Stimulated activated CD8-positive, alpha-beta memory T cell treated with anti-CD3 and anti-CD28 coated beads, Interleukin-4, amount 100 ng/mL, for 1 hour (primary cell): ENCODE measurements around the gene RAX2.

Experiments used
- DNase-seq, 2 donors: peaks; one replicate each; pipeline ENCODE4 v3.0.0-alpha.2; 2020; ENCODE audit warnings: low read depth in 2 of 2, low spot score in 1 of 2

Gene RAX2

DNA sequence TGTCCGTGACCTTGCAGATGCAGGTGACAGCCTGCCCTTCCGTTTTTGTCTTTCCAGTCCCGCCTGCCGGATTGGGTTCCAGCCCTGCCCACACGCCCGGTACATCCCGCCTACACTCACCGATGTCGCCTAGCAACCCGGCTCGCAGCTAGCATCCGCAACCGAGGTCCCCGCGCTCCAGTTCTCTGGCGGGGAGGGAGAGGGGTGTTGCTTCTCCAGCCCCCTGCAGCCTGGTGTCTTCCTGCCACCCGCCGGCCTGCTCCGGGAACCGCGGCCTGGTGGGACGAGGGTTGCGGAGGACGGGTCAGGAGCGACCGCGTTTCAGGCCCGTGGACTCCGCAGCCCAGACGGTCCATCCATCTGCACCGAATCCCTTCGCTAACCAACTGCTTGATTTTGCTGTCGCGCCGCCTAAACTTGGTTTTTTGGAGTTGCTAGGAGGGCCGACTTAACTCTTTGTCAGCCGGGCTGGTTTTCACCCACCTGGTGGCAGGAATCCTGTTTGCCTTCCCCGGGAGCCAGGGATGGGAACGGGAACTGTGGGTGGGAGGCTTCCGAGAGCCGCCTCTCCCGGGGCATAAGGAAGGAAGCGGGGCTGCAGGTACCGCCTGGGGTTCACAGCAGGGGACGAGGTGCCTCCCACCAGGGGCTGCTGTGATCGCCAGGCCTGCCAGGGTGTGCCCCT is 29.5 kb upstream of the RAX2 start:
- DNase-seq, result no peak

DNA sequence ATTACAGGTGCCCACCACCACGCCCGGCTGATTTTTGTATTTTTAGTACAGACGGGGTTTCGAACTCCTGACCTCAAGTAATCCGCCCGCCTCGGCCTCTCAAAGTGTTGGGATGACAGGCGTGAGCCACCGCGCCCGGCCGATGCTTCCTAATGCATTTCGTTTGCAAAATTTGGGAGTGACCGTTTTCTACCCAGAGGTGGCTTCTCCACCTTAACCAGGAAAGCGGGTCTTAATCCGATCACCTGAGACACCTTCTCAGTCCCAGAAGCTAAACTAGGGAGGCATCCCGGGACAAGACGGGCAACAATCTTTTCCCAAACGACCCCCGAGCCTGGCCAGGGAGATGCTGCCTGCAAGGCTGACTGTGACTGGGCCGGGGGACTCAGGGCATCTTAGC is 29.0 kb upstream of the RAX2 start:
- no peak for DNase-seq

DNA sequence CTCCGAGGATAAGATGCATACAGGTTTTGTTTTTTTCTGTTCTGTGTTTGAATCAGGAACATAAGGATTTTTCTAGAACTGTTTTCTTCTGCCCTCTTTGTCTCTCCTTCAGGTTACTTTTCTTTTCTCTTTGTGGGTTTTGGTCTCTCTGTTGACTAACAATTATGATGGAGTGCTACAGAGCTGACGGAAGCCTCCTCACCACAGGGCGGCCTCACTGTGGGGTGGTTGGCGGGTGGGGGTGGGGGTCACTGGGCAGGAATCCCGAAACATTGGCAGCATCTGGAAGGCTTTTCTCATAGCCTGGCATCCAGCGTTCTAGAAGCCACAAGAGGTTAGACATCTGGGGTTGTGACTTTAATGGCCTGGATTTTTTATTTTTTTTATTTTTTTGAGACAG is 26.1 kb upstream of the RAX2 start:
- no peak for DNase-seq

DNA sequence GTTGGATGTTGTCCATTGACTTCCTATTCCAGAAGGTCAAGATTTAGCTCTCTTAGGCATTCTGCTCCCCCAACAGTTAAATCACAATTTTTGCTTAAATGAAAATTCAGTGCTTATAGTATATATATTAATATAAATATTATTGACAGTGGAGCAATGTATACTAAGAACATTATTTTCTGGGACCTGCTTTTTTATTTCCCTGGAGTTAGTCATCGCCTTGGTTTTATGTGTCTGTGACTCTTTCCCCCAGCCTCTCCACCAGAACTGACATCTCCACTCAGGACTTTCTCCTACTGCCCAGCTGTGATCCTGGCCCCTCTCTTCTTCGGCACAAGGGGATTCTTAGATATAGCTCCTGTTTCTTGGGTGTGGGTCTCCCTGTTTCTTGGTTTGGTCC is 24.3 kb upstream of the RAX2 start:
- DNase-seq, result no peak

DNA sequence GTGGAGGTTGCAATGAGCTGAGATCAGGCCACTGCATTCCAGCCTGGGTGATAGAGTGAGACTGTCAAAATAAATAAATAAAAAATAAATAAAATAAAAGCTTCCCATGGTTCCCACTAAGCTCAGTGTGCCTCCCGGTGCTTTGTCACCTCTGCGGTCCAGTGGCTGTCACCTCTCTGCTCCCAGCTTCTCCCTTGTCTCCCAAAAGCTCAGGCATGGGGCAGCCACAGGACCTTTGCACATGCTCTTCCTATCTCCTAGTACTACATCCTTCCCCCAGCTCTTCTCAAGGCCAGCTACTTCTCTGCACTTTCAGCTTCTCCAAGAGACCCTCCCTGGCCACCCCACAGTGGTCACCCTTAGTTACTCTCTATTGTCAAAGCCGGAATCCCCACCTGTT is 21.8 kb upstream of the RAX2 start:
- DNase-seq, result no peak

DNA sequence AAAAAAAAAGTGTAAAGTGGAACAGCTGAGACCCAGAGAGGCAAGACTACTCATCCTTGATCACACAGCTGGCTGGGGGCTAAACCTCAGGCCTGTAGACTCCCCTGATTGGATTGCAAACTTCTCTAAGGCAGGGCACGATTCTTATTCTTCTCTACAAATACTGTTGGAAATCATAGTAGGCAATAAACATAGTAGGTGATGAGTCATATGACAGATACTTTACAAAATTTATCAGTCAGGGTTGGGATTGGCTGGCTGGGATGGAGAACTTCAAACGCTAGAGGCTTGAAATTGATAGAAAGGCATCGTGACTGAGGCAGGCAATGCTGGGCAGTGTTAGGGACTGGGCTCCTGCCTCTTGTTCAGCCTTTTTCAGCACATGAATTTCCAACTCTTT is 20.1 kb upstream of the RAX2 start:
- no peak for DNase-seq

DNA sequence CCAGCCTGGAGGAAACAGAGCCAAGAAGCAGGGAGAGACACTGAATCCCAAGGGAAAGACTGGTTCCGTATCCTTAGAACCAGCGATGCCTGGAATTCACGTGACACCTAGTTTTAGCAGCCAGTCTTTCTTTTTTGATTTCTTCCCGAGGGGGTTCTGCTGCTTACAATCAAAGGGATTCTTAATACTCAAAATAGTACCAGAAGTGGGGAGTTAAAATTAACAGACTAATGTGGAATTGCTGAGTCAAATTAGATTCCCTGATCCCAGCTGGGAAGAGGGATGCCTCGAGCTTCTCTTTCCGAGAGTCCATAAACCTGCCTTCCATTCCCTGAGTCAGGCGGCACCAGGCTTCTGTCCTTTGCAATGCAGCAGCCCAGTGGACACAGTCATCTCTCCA is 18.9 kb upstream of the RAX2 start:
- no peak for DNase-seq

DNA sequence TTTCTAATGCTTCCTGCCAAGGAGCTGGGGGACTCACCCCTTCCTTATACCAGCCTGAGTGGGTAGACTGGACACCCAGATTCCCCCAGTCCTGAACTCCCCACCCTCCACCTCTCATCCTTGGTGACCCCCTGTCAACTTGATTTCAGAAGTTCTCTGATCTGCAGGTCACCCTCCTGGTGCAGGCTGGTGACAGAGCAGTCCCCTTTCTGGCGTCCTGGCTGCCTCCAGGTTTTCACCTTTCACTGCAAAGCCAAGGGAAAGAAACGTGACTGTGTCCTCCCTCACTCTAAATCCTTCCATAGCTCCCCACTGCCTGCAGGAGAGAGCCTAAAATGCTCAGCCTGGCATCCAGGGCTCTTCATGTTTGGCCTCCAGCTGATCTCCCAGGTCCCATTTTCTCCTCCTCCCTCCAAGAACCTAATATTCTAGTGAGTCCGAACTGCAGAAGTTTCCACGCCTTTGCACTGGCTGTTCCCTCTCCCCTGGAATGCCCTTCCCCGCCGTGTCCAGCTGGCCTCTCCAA is 18.2 kb upstream of the RAX2 start:
- no peak for DNase-seq

DNA sequence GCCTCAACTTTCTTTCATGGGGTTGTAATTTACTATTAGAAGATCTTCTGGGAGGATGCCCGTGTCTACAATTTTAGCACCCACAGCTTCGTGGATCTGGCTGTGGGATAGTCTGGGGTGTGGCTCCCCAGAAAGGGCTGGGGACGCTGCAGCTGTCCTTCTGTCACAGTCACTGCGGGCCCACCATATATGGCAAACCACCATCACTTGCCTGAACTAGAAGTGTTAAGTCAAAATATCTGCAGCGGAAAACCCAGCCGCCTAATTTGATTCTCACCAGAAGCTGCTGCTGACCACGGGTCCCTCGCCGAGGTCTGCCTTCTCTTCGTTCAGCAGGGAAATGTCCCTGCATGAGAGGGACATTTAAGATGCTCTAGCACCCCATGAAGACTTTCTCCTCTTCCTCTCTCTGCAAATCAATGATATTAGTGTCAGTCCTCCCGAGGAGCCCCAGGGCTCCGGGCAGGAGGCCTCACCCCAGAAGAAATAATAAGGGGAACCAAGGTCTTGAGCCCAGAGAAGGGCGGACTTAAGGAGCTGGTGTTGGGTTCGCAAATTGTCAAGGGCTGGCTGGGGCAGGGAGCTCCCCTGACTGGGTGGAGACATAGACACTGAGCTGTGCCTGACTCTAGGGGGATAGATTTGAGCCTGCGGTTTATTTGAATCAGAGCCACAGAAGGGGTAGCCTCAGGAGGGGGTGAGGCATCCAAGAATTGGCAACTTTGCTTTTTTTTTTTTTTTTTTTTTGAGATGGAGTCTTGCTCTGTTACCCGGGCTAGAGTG is 17.2 kb upstream of the RAX2 start:
- no peak for DNase-seq

DNA sequence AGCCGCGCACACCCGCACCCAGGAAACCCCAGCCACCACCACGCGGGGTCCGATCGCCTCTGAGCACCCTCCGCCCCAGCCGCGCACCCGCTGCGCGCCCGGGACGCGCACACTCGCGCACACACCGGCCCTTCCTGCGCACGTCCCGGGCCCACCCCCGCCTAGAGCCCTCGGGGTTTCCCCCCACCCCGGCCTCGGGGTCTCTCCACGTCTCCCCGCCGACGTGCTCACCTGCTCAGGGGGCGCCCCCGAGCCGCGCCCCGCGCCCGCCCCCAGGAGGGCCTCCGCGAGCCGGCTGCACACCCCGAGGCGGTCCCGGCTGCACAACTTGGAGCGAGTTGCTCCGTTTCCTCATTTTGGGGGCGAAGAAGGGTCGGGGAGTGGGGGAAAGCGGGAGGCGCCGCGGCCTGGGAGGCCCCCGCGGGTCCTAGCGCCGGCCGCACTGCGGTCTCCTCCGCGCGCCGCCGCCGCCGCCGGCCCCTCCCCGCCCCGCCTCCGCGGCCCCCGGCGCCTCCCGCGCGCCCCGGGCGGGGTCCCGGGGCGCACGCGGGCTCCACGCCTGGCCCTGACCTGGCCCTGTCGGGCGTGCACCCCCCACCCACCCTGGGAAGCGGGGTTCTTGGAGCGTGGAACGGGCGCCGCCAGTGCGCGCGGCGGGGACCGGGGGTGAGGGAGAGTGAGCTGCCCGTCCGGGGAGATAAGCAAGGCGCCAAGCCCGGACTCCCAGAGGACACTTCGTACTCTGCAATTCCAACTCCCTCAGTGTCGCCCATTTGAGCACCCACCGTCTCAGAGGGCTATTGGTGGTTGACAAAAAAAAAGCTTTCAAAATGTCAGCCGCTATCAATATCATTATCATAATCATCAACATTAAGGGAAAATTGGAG is 14.2 kb upstream of the RAX2 start, which contains the start of gene MATK:
TSS of gene MATK (minus strand) at position 444 of the 887 bp plus-strand sequence. CDS start 1,246 bp downstream, outside the sequence.
- DNase-seq, result no peak

DNA sequence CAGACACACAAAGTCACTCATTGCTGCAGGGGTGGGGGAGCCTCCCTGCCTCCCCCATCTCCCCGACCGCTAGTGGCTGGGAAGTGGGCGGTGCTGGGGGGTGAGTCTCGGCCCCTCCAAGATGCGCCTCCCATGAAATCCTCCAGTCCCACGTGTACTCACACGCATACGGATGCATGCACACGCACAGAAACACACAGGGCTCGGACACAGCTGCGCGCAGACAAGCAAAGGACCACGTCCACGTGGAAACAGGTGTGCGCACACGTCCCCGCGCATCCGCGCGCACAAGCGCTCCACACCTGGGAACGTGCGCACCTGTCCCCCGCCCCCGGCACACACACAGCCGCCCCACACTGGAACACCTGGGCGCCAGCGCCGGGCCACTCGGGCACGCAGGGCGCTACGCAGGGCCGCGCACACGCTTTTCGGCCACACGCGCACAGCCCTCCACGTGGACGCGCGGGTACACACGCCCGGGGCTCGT is 13.5 kb upstream of the RAX2 start:
- no peak for DNase-seq

DNA sequence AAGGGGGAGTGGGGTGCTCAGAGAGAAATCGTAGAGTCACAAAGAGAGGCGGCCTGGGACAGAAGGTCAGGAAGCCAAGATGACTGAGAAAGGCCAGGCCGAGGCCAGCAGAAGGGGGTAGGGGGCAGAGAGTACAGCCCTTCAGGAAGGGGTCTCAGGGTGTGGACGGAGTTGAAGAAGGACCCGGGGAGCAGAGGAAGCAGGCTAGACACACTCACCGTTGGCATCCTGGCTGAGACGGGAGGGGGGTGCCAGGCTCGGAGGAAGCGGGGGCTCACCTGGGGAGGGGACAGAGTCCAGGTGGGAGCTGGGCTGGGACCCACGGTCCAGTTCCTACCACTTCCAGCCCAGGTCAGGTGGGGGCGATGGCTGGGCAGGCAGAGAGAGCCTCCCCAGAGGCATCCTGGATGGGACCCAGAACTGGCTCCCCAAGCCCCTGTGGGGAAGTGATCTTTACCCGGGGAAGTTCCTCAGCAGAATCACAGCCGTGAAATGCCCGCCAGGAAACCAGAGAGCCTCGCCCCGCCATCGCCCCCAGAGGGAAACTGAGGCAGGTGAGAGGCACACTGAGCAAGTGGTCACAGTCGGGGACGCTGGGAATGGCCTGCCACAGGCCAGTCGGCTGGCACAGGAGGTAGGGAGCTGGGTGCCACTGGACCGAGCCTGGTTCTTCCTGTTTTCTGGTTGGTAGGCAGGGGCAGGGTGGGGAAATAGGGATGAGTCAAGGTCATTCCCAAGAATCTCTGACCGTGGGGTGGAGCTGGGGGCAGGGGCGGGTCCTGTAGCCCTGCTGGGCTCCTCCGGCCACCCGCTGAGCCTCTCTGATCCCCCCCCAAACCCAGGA is 12.8 kb upstream of the RAX2 start:
- no peak for DNase-seq

DNA sequence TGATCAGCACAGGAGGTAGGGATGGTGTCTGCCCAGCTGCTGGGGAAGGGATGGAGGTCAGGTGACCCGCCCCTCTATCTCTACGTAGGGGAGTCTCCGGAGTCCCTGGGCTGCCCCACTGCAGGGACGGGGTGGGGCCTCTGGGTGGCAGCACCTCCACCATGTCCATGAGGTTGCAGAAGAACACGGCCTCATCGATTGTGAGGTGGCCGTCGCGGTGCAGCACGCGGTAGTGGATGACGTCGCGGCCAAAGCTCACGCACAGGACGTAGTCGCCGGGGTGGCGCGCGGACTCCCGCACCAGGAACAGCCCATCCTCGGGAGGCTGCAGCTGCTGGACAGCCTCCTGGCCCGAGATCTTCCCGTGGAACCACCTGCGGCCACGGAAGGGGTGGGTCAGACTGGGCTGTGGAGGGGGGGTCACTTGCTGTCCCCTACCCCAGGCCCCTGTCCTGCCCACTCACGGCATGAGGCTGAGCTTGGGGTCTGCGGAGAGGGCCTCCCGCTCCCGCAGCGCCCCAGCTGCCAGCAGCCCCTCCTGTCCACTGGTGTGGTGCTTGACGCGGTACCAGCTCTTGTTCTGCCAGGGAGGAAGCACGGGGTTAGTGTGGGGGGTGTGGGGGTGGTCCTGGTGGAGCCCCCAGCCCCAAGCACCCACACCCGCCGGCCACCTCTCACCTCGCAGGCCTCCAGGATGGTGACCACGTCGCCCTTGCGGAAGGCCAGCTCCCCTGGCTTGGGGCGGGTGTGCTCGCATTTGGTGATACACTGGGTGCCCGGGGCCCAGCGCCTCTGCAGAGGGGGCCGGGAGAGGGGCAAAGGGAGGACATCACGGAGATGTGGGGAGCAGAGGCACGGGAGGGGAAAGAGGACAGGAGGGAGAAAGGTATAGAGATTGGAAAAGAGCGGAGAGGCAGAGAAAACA is 11.9 kb upstream of the RAX2 start:
- DNase-seq, result no peak

DNA sequence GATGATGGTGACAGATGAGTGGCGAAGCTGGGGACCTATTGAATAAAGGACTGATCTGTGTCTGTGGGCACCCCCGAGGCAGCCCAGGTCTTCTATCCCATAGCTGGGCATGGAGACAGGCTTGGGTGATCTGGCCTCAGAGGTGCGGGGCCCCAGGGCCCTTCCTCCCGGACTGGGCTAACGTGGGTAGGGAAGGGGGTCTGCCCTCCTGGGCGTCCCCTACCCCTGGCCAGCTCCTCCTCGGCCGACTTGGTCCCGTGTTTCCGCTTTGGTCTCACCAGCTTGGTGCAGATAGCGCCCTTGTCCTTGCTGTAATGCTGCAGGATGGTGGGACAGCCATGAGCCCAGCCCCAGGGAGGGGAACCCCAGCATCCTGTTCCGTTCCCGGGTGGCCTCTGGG is 10.9 kb upstream of the RAX2 start:
- DNase-seq, result no peak

DNA sequence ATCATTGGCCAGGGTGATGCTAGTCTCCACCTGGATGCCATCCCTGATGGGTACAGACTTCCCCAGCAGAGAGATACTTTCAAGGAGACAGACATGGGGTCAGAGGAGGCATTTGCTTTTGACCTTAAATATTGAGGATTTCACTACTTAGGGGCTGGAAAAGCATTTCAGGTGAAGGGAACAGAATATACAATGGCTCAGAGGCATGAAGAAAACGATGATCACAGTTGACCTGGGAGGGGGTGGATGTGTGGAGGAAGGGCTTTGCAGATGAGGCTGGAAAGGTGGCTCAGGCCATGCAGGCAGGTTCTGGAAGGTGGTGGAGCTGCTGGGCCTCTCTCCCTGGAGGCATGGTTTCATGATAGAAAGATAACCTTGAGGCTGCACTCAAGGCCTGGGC is 10.3 kb upstream of the RAX2 start:
- DNase-seq, result no peak

DNA sequence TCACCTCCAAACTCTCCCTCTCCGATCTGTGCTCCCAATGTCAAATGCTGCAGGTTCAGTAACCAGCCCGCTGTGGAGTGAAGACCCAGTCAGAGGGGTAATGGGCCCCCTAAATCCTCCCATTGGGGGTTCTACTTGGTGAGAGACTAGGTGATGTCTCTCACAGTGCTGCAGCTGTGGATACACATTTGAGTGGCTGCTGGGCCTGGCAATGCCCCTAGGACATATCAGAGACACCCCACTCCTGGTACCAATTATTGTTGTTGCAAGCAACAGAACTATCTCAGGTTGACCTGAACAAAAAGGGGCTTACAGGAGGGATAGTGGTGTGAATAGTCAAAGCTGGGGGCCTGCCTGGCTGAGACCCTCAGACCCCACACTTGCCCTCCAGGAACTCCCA is 9.6 kb upstream of the RAX2 start:
- DNase-seq, result no peak

DNA sequence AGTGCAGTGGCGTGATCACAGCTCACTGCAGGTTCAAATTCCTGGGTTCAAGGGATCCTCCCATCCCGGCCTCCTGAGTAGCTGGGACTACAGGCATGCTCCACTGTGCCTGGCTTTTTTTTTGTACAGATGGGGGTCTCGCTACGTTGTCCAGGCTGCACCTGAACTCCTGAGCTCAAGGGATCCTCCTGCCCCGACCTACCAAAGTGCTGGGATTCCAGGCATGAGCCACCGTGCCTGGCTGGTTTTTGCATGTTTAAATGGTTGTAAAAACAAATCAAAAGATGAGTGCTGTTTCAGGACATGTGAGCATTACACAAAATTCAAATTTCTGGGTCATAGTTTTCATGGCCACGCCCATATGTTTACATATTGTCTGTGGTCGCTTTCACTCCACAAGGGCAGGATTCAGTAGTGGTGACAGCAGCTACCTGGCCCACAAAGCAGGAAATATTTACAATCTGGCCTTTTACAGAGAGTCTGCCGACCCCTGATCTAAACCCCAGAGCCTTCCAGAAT is 8.8 kb upstream of the RAX2 start:
- DNase-seq, result no peak

DNA sequence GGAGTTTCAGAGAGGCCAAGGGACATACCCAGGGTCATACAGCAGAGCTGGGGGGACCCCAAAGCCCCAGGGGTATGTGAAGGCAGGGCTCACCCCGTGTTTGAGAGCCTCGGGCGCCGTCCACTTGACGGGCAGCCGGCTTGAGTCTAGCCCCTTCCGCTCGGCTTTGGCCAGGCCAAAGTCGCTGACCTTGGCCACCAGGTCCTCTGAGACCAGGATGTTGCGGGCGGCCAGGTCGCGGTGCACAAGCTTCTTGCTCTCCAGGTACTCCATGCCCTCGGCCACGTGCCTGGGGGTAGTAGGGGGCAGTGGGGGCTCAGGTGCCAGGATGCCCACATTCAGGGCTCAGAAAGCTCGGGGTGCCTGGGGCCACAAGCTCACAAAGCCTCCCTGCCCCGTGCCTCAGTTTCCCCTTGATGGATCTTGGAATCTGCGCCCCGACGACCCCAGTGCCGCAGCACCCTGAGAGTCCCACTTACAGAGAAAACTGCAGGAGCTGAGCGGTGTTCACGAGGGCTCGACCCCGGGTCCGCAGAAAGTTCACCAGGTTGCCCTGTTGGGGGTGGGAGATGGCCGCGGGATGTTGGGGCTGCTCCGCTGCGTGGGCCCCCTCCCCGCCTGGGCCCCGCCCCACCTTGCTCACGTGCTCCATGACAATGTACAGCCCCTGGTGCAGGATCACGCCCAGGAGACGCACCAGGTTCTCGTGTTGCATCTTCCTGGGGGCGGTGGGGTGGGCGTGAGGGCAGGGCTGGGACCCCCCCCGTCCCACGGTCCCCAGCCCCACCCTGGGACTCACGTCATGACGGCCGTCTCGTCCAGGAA is 7.1 kb upstream of the RAX2 start:
- no peak for DNase-seq
